ACHN (cell line): ENCODE measurements around the gene DAW1.
"Not testable (repeated sequence)": the region's sequence is repeated elsewhere in the genome, so short reads cannot be mapped to it uniquely, and the experiment has no call there.

Experiments used
- DNase-seq: peaks from one replicate; pipeline ENCODE4 v3.0.0-alpha.2; 2015
- in situ Hi-C: cut with HindIII; loops from 2 replicates; pipeline ENCODE4 v1.10.0; 2017; ENCODE audit warnings: low sequenced_read_pairs, low pct_ligation_motif_present, low pct_unique_long_range_greater_than_20kb

The DAW1 gene

GRCh38 chr2:227890495-227891079, 19.2 kb downstream of the DAW1 start:
- in situ Hi-C loops: no loop called here
- peak; percentile 72 for DNase-seq

- DNase-seq: no peak
- in situ Hi-C loops: no loop called here
Observed at GRCh38 chr2:227891673-227892072, 20.2 kb downstream of the DAW1 start.

DNA sequence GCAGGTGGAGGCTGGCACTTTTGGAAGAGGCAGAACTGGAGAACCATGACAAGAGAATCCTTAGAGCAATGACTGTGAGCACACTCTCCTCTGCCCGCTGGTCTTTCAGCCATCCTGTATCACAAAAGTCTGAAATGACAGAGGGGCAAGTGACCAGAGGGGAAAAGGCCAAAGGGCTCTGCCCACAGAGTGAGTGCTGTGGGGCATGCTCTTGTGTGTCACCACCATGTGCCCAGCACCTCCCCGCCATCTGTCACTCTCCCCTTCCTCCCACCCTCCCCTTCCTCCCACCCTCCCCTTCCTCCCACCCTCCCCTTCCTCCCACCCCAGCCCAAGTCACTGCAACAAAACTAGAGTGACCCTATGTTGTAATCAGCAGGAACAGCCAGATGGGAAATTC, 31.9 kb downstream of the DAW1 start:
- DNase-seq: no peak
- in situ Hi-C loops: no loop called here

GRCh38 chr2:227906991-227907390, 35.6 kb downstream of the DAW1 start:
- in situ Hi-C loops: no loop called here

GRCh38 chr2:227908266-227909054, 37.0 kb downstream of the DAW1 start:
- in situ Hi-C loops: no loop called here
- no peak for DNase-seq

More at GRCh38 chr2:227906991-227907390, 35.6 kb downstream of the DAW1 start:
- no peak for DNase-seq

GRCh38 chr2:227914362-227914761, 42.9 kb downstream of the DAW1 start:
- no peak for DNase-seq
- in situ Hi-C loops: no loop called here

DNA sequence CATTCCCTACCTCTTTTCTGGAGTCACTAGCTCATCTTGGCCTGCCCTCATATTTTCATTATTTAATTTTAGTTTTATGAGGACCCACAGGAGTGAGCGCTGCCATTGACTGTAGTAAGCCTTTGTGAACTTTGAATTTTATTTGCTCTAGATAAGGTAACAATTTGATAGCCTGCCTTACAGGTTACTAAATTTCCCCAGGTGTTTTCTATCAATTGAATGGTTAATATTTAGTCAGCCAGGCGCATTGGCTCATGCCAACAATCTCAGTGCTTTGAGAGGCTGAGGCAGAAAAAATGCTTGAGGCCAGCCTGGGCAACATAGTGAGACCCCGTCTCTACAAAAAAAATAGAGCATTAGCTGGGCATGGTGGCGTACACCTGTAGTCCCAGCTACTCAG, 50.2 kb downstream of the DAW1 start:
- in situ Hi-C loops: no loop called here

GRCh38 chr2:227932001-227932400, 60.6 kb downstream of the DAW1 start:
- no peak for DNase-seq
- in situ Hi-C loops: no loop called here

More for the DNA sequence above, 50.2 kb downstream of the DAW1 start:
- no peak for DNase-seq

GRCh38 chr2:227932403-227932802, 61.0 kb downstream of the DAW1 start:
- DNase-seq: no peak
- in situ Hi-C loops: no loop called here

- in situ Hi-C loops: no loop called here
- DNase-seq: no peak
Observed at GRCh38 chr2:227933884-227934283, 62.5 kb downstream of the DAW1 start.

DNA sequence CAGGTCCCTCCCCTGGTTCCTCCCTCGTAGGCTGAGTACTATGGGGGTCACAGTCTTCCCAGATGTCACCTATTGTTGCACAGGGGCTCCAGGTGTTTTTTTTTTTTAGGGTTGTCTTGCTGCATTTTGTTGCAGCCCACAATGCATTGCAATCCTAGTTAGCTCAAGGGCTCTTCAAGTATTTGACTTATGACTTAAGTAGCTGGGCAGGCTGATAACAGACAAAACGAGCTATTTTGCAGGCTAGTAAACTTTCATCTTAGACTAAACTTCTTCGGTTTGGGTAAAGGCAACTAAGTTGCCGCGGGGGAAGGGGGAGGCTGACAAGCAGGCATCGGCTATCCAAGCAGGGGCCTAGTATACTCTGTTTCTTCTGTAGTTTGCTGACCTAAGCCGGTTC, 64.8 kb downstream of the DAW1 start:
- DNase-seq, in situ Hi-C loops: not testable (repeated sequence)

DNA sequence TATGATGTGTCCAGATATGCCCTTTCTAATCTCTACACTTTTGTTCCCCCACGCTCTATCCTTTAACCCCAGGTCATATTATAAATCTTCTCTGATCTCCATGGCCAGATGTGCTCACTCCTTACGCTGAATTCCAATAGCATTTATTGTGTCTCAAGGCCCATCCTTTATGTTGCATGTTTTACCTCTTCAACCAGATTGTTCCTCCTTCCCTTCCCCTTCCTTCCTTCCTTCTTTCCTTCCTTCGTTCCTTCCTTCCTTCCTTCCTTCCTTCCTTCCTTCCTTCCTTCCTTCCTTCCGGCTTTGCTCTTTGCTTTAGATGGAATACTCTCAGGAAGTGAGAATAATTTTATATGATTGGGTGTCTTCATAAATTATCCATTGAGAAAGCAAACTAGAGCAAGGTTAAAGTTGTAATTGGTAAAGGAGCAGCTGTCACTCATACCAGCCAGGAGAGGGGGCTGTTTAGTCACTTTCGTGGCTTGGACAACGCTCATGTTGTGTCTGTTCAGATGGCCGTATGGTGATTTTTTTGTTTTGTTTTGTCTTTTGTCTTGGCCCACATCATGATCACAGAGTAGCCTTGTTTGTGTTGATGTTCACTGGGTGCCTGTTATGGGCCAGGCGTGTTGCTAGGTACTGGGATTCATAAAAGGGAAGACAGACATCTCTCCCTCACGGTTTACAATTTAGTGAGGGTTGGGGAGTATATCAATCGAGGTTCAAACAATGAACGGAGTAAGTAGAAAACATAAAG, 68.0 kb downstream of the DAW1 start:
- DNase-seq: peak; percentile 55
- in situ Hi-C loops: no loop called here

DNA sequence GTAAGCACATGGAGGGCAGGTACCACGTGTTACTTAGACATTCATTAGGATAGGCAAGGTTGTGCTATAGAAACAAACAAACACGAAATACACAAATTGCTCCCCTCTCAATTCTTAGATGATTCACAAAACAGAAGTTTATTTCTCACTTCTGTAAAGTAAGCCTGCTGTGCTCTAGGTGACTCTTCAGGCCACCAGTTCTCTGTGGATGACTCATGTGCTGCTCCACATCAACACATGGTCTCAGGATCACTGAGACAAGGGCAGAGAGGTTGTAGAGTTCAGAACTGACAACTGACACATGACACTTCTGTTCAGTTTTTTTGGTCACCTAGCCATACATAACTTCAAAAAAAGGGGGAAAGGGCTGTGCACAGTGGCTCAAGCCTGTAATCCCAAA, 70.6 kb downstream of the DAW1 start:
- DNase-seq: no peak
- in situ Hi-C loops: no loop called here

DNA sequence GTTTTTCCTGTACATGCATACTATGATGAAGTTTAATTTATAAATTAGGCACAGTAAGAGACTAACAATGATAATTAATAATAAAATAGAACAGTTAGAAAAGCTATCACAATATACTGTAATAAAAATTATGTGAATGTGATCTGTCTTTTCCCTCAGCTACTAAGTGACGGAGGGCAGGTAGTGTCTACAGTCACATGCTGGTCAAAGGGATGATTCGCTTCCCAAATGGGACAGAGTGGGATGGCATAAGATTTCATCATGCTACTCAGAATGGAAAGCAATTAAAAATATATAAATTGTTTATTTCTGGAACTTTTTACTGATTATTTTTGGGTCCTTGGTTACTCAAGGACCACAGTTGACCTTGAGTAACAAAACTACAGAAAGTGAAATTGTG, 71.5 kb downstream of the DAW1 start:
- in situ Hi-C loops: no loop called here
- no peak for DNase-seq

DNA sequence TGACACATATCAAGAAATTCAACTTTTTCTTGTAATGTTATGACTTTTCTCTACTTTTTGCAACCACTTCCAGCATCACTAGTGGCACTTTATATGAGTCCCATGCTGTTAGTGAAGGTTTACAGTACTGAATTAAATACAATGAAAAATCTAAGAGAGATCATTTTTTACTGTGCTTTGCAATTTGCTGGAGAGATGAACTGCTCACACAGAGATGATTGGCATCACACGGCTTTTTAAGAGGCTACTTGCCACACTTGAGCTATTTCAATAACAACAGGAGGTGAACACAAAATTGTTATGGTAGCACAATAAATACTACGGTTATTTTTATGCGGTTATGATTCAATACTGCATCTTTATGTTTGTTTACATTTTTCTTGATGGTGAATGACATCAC, 88.9 kb downstream of the DAW1 start:
- no peak for DNase-seq
- in situ Hi-C loops: no loop called here

- in situ Hi-C loops: no loop called here
Observed at GRCh38 chr2:227971619-227972230, 100.3 kb downstream of the DAW1 start.

GRCh38 chr2:227973241-227973640, 101.8 kb downstream of the DAW1 start:
- no peak for DNase-seq
- in situ Hi-C loops: no loop called here

More at GRCh38 chr2:227971619-227972230, 100.3 kb downstream of the DAW1 start:
- no peak for DNase-seq
